HCT116 (cell line): ENCODE measurements around the gene ERC1. TPM values are rescaled to one million over a fixed set of nuclear protein-coding genes. Genes with fewer than 3 reads are reported as not detected.

Experiments
- ATAC-seq: fragments of 200-7000 bp; cut with Tn5 transposase; 2 replicates; pipeline ENCODE4 v1.9.1; 2020; ENCODE audit warnings: mild to moderate bottlenecking, moderate library complexity
- BruUV-seq: library from RNA; stranded (reverse); fragments of 400-500 nt; replicated peaks from 2 replicates; lab custom pipeline; 2021; lab: Mats Ljungman, UMichigan
- CTCF ChIA-PET: fragments of 300-600 bp; sonication (Branson Sonifier 250); formaldehyde crosslinking; loops from one replicate; lab custom pipeline; 2021; ENCODE audit warnings: antibody characterized with exemption; lab: Charles Lee
- POLR2A ChIA-PET: fragments of 300-600, 350-600 bp; sonication (Branson Sonifier 250); formaldehyde crosslinking; loops from one replicate; lab custom pipeline; 2021; ENCODE audit warnings: antibody characterized with exemption; lab: Charles Lee
- RAD21 ChIA-PET, 2 experiments: fragments of 300-600 bp; sonication (Branson Sonifier 250); formaldehyde crosslinking; loops; one replicate each; lab custom pipeline; 2023; ENCODE audit warnings: low total read pairs in 2 of 2; ENCODE audit not compliant: uncharacterized antibody in 2 of 2, unreplicated experiment in 2 of 2, low non-redundant PET in 1 of 2; lab: Charles Lee
- DNase-seq: peaks from one replicate; pipeline ENCODE4 v3.0.0-alpha.2; 2010; ENCODE audit warnings: low read depth, low spot score
- H2AFZ ChIP-seq: fragments of 200-600 bp; shearing (Covaris generic), sonication (generic); 2 replicates; pipeline ENCODE4 v1.6.1; 2017; ENCODE audit warnings: low read depth, mixed run types, mixed read lengths, antibody characterized with exemption, low read length; ENCODE audit not compliant: poor library complexity, severe bottlenecking
- H3K27ac ChIP-seq: 2 replicates; pipeline ENCODE4 v1.5.1; 2012; ENCODE audit warnings: low read depth, low read length
- H3K27me3 ChIP-seq: fragments of 200-600 bp; sonication (generic); 2 replicates; pipeline ENCODE4 v1.6.1; 2016; ENCODE audit warnings: mixed run types, low read length, mixed read lengths; ENCODE audit not compliant: insufficient read depth
- H3K36me3 ChIP-seq, 2 experiments: fragments of 200-500 bp in 1 of 2; fragments of 200-600 bp in 1 of 2; sonication (Bioruptor generic) in 1 of 2; sonication (generic) in 1 of 2; 2 replicates each; pipeline versions ENCODE4 v1.5.1 to v1.6.1; 2014 to 2016; ENCODE audit warnings: low read length in 2 of 2, inconsistent platforms in 1 of 2, mixed read lengths in 1 of 2, mixed run types in 1 of 2; ENCODE audit not compliant: insufficient read depth in 2 of 2, control insufficient read depth in 1 of 2
- H3K4me1 ChIP-seq, 2 experiments: fragments of 200-600 bp in 1 of 2; sonication (generic) in 1 of 2; 2 replicates each; pipeline versions ENCODE4 v1.5.1 to v1.6.1; 2012 to 2017; ENCODE audit warnings: low read length in 2 of 2, inconsistent platforms in 1 of 2, mild to moderate bottlenecking in 1 of 2, mixed read lengths in 1 of 2, mixed run types in 1 of 2, moderate library complexity in 1 of 2; ENCODE audit not compliant: insufficient read depth in 2 of 2, control insufficient read depth in 1 of 2
- H3K4me2 ChIP-seq: fragments of 200-600 bp; sonication (generic); 2 replicates; pipeline ENCODE4 v1.6.1; 2017; ENCODE audit warnings: mixed run types, low read length, mixed read lengths
- H3K4me3 ChIP-seq, 2 experiments: fragments of 200-600 bp in 1 of 2; sonication (generic) in 1 of 2; replicated peaks in 1 of 2; 2 replicates each; pipeline ENCODE4 v1.5.1; 2011 to 2016; ENCODE audit warnings: low read length in 2 of 2, control low read depth in 1 of 2, low read depth in 1 of 2, mild to moderate bottlenecking in 1 of 2, mixed read lengths in 1 of 2, mixed run types in 1 of 2
- H3K79me2 ChIP-seq: fragments of 200-600 bp; sonication (generic); 2 replicates; pipeline ENCODE4 v1.6.1; 2017; ENCODE audit warnings: mild to moderate bottlenecking, mixed run types, low read length, moderate library complexity, mixed read lengths; ENCODE audit not compliant: insufficient read depth
- H3K9ac ChIP-seq: fragments of 200-600 bp; sonication (generic); 2 replicates; pipeline ENCODE4 v1.6.1; 2016; ENCODE audit warnings: low read length, mixed read lengths
- H3K9me2 ChIP-seq: fragments of 200-600 bp; sonication (generic), shearing (Covaris generic); 2 replicates; pipeline ENCODE4 v1.6.1; 2017; ENCODE audit warnings: mixed run types, mild to moderate bottlenecking, moderate library complexity; ENCODE audit not compliant: insufficient read depth
- H3K9me3 ChIP-seq, 2 experiments: fragments of 200-500 bp in 1 of 2; fragments of 200-600 bp in 1 of 2; sonication (Bioruptor generic) in 1 of 2; sonication (generic) in 1 of 2; 2 replicates each; pipeline ENCODE4 v1.6.1; 2014 to 2017; ENCODE audit warnings: low read length in 2 of 2, mixed read lengths in 2 of 2, inconsistent platforms in 1 of 2, low read depth in 1 of 2, mild to moderate bottlenecking in 1 of 2, mixed run types in 1 of 2, moderate library complexity in 1 of 2; ENCODE audit not compliant: control insufficient read depth in 1 of 2, insufficient read depth in 1 of 2
- H4K20me1 ChIP-seq: fragments of 200-600 bp; sonication (generic), shearing (Covaris generic); 2 replicates; pipeline ENCODE4 v1.6.1; 2017; ENCODE audit warnings: mixed run types, mild to moderate bottlenecking, moderate library complexity; ENCODE audit not compliant: insufficient read depth
- CBX3 ChIP-seq: IDR thresholded peaks from 2 replicates; pipeline ENCODE4 v1.6.1; 2012; ENCODE audit warnings: low read depth
- CEBPB ChIP-seq: IDR thresholded peaks from 2 replicates; pipeline ENCODE4 v1.6.1; 2012; ENCODE audit warnings: low read depth
- ELF1 ChIP-seq: IDR thresholded peaks from 2 replicates; pipeline ENCODE4 v1.6.1; 2012; ENCODE audit warnings: low read depth, borderline replicate concordance
- EZH2phosphoT487 ChIP-seq: fragments of 200-600 bp; IDR thresholded peaks from 2 replicates; pipeline ENCODE4 v1.6.1; 2018; ENCODE audit warnings: antibody characterized with exemption, borderline replicate concordance
- FOSL1 ChIP-seq: IDR thresholded peaks from 2 replicates; pipeline ENCODE4 v1.6.1; 2012; ENCODE audit warnings: low read depth
- POLR2A ChIP-seq: IDR thresholded peaks from 2 replicates; pipeline ENCODE4 v1.7.0; 2011; ENCODE audit warnings: borderline replicate concordance; ENCODE audit not compliant: insufficient read depth, insufficient read length; ENCODE audit errors: extremely low read depth
- POLR2AphosphoS5 ChIP-seq: IDR thresholded peaks from 2 replicates; pipeline ENCODE4 v1.6.1; 2011; ENCODE audit warnings: mild to moderate bottlenecking, low read depth, low read length, moderate library complexity
- RAD21 ChIP-seq: IDR thresholded peaks from 2 replicates; pipeline ENCODE4 v1.6.1; 2012; ENCODE audit warnings: low read depth, mild to moderate bottlenecking
- SP1 ChIP-seq: IDR thresholded peaks from 2 replicates; pipeline ENCODE4 v1.6.1; 2012; ENCODE audit warnings: low read depth
- SRF ChIP-seq: IDR thresholded peaks from 2 replicates; pipeline ENCODE4 v1.6.1; 2012; ENCODE audit warnings: low read depth
- TCF7L2 ChIP-seq: IDR thresholded peaks from 2 replicates; pipeline ENCODE4 v1.7.0; 2011; ENCODE audit warnings: borderline replicate concordance, inconsistent platforms; ENCODE audit not compliant: insufficient read depth, insufficient read length; ENCODE audit errors: extremely low read depth
- YY1 ChIP-seq: IDR thresholded peaks from 2 replicates; pipeline ENCODE4 v1.6.1; 2011; ENCODE audit warnings: low read length, low read depth, moderate library complexity, mild to moderate bottlenecking; ENCODE audit not compliant: insufficient replicate concordance; ENCODE audit errors: extremely low read depth
- ZNF274 ChIP-seq: fragments of 200-500 bp; sonication (Bioruptor generic); IDR thresholded peaks from 2 replicates; pipeline ENCODE4 v1.6.1; 2014; ENCODE audit warnings: mild to moderate bottlenecking, low read depth, low read length, inconsistent platforms
- intact Hi-C: fragments of 100-400 bp; cut with micrococcal nuclease; formaldehyde crosslinking; loops from 2 replicates; pipeline ENCODE4 v1.10.0; 2022
- total RNA-seq: library from RNA; stranded (reverse); gene quantifications from one replicate; pipeline ENCODE4 v1.2.1, GENCODE V29; 2021; ENCODE audit not compliant: unreplicated experiment
- TF ChIP-seq, protein P1 (sequence below): IDR thresholded peaks from 2 replicates; pipeline ENCODE4 v1.6.1; 2012
- TF ChIP-seq, protein P2 (sequence below): IDR thresholded peaks from 2 replicates; pipeline ENCODE4 v1.6.1; 2012; ENCODE audit warnings: low read depth
- TF ChIP-seq, protein P3 (sequence below): IDR thresholded peaks from 2 replicates; pipeline ENCODE4 v1.6.1; 2012

ERC1 gene
- total RNA-seq, 1 experiment from 2014 or later: 41.9 TPM

DNA sequence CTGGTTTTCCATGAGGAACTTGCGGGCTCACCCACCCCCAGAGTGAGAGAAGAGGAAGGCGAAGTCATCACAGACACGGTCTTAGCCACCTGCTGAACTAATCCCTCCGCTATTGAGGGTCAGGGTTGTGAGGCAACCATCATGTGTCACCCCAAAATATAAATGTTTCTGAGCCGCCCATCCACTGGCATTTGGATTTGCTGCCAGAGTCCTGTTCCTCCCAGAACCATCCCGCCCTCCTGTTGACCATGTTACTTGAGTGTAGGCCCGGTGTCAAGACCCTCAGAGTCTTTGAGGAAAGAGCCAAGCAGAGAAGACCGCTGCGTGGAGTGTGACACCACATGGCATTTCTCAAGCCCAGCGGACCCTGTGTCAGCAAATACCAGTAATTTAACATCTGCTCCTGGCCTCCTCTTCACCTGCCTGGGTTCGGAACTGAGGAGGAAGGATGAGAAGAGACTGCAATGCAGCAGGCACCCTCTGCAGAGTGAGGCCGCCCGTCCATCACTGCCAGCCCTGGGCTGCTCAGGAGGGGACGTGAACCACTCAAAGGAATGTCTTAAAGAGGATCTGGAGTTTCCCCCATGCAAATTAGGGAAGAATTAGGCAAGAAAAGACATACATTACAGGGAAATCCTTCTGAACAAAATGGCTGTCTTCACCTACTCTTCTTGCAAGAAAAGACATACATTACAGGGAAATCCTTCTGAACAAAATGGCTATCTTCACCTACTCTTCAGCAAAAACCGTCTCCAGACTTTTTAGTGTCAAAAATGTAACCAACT is 502.9 kb downstream of the ERC1 start:
- ATAC-seq: no peak
- no peak overlapping the region for H2AFZ ChIP-seq
- BruUV-seq: no TSS peak

DNA sequence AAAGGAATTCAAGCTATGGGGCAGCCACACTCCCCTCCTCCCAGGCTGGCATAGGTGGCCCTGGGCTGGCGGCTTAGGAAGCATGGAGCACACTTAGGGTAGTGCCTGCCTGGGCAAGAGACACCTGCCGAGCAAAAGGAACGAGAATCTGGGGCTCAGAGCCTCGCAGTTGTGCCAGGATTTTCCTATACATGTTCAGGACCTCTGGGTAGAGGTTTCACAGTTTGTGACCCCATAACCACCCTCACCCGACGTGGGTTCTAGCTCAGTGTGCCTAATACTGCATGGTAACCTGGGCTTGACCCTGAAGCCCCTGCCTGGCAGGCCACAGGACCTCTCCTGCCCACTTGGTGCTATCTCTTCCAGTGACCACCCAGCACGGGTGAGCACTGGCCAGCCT is 503.8 kb downstream of the ERC1 start:
- Histone ChIP-seq H2AFZ (no peak overlapping the region), H3K9ac (no peak overlapping the region), H3K4me2 (no peak overlapping the region), H3K79me2 (no peaks in the 10 kb centered on the region), H3K27me3 (no peaks in the 10 kb centered on the region), H3K9me2 (no peaks in the 10 kb centered on the region), H3K9me3 (no peaks in the 10 kb centered on the region), H3K4me1 (peaks cover 0 to 2% of the 10 kb centered on the region in 2 experiments; a peak in 1 of 4 replicates), H3K27ac (no peak overlapping the region), H3K4me3 (no peak overlapping the region), H3K36me3 (no peaks in the 10 kb centered on the region), H4K20me1 (no peaks in the 10 kb centered on the region)
- RAD21 ChIA-PET: no interaction called here
- CTCF ChIA-PET: no interaction called here
- intact Hi-C loops: no loop called here
- BruUV-seq: no TSS peak
- POLR2A ChIA-PET: no interaction called here
- DNase-seq (no peak), ATAC-seq (no peak)
- no peak for TF ChIP-seq CEBPB
- TF ChIP-seq, protein P1, sequence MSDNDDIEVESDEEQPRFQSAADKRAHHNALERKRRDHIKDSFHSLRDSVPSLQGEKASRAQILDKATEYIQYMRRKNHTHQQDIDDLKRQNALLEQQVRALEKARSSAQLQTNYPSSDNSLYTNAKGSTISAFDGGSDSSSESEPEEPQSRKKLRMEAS: no peak
- no peak for TF ChIP-seq FOSL1
- TF ChIP-seq, protein P2, sequence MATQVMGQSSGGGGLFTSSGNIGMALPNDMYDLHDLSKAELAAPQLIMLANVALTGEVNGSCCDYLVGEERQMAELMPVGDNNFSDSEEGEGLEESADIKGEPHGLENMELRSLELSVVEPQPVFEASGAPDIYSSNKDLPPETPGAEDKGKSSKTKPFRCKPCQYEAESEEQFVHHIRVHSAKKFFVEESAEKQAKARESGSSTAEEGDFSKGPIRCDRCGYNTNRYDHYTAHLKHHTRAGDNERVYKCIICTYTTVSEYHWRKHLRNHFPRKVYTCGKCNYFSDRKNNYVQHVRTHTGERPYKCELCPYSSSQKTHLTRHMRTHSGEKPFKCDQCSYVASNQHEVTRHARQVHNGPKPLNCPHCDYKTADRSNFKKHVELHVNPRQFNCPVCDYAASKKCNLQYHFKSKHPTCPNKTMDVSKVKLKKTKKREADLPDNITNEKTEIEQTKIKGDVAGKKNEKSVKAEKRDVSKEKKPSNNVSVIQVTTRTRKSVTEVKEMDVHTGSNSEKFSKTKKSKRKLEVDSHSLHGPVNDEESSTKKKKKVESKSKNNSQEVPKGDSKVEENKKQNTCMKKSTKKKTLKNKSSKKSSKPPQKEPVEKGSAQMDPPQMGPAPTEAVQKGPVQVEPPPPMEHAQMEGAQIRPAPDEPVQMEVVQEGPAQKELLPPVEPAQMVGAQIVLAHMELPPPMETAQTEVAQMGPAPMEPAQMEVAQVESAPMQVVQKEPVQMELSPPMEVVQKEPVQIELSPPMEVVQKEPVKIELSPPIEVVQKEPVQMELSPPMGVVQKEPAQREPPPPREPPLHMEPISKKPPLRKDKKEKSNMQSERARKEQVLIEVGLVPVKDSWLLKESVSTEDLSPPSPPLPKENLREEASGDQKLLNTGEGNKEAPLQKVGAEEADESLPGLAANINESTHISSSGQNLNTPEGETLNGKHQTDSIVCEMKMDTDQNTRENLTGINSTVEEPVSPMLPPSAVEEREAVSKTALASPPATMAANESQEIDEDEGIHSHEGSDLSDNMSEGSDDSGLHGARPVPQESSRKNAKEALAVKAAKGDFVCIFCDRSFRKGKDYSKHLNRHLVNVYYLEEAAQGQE: no peak
- TF ChIP-seq EZH2phosphoT487: no peak
- no peak for TF ChIP-seq SRF
- TF ChIP-seq CBX3: no peak
- TF ChIP-seq TCF7L2: no peak
- TF ChIP-seq, protein P3, sequence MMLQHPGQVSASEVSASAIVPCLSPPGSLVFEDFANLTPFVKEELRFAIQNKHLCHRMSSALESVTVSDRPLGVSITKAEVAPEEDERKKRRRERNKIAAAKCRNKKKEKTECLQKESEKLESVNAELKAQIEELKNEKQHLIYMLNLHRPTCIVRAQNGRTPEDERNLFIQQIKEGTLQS: no peak
- TF ChIP-seq ELF1: no peak
- TF ChIP-seq ZNF274: no peak
- no peak for TF ChIP-seq SP1
- TF ChIP-seq POLR2AphosphoS5: no peak
- TF ChIP-seq RAD21: no peak
- no peak for TF ChIP-seq POLR2A
- TF ChIP-seq YY1: no peak

More for the DNA sequence above, 502.9 kb downstream of the ERC1 start:
- ChIA-PET RAD21 (no interaction called here), CTCF (no interaction called here), POLR2A (no interaction called here)
- Histone ChIP-seq H3K36me3 (no peaks in the 10 kb centered on the region), H3K4me2 (no peak overlapping the region), H4K20me1 (no peaks in the 10 kb centered on the region), H3K27ac (no peak overlapping the region), H3K9ac (no peak overlapping the region), H3K79me2 (no peaks in the 10 kb centered on the region), H3K4me1 (no peaks in the 10 kb centered on the region; a peak in 1 of 4 replicates), H3K27me3 (no peaks in the 10 kb centered on the region), H3K9me2 (no peaks in the 10 kb centered on the region), H3K4me3 (no peak overlapping the region), H3K9me3 (no peaks in the 10 kb centered on the region)
- intact Hi-C loops: no loop called here
- TF ChIP-seq, protein P1: no peak
- no peak for DNase-seq
